Measurements from ENCODE around the gene SLC26A4. TPM values are rescaled to one million over a fixed set of nuclear protein-coding genes. Genes with fewer than 3 reads are reported as not detected.

SLC26A4 gene
- total and polyA plus RNA-seq, 10 of the 15 experiments (the other 5 are each of a cell fraction or from before 2014, with no cell fraction given), result 0.01 to 0.18 (median 0.08) TPM; not detected in 5

DNA sequence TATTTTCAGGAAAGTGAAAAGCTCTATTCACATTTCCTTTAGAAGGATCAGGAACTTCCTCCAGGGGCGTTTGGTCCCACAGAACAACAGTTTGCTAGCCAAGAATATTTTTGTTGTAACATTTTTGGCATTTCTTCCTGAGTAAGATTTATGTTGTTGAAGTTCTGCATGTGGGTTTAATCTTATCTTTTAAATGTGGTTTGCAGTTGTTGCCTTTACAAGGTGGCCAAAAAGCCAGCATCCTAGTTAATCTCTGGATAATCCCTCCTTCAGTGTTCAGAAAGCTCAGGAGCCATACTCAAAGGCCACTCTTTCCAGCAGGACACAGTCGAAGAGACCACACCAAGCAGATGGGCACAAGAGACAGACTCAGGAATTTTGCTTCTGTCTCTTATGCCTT lies 30.0 kb downstream of the SLC26A4 start (continued):
- TF ChIP-seq, protein P1, sequence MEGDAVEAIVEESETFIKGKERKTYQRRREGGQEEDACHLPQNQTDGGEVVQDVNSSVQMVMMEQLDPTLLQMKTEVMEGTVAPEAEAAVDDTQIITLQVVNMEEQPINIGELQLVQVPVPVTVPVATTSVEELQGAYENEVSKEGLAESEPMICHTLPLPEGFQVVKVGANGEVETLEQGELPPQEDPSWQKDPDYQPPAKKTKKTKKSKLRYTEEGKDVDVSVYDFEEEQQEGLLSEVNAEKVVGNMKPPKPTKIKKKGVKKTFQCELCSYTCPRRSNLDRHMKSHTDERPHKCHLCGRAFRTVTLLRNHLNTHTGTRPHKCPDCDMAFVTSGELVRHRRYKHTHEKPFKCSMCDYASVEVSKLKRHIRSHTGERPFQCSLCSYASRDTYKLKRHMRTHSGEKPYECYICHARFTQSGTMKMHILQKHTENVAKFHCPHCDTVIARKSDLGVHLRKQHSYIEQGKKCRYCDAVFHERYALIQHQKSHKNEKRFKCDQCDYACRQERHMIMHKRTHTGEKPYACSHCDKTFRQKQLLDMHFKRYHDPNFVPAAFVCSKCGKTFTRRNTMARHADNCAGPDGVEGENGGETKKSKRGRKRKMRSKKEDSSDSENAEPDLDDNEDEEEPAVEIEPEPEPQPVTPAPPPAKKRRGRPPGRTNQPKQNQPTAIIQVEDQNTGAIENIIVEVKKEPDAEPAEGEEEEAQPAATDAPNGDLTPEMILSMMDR (IDR thresholded peaks at IDR 0.05 in 2 of 3, conservative IDR thresholded peaks at IDR 0.05 in 1 of 3; ENCODE audit: control insufficient read depth in 2 of 3, extremely low read depth in 1 of 3, insufficient read depth in 1 of 3, low read depth in 3 of 3, low read length in 3 of 3), result no peak
- TF ChIP-seq RAD51 (IDR thresholded peaks at IDR 0.05) (no peak), NFYB (IDR thresholded peaks at IDR 0.05; ENCODE audit: insufficient read depth, low read depth, low read length) (no peak), RBBP5 (conservative IDR thresholded peaks at IDR 0.05) (no peak), NFYA (IDR thresholded peaks at IDR 0.05; ENCODE audit: borderline replicate concordance, low read depth, low read length) (no peak)
- TF ChIP-seq, protein P2, sequence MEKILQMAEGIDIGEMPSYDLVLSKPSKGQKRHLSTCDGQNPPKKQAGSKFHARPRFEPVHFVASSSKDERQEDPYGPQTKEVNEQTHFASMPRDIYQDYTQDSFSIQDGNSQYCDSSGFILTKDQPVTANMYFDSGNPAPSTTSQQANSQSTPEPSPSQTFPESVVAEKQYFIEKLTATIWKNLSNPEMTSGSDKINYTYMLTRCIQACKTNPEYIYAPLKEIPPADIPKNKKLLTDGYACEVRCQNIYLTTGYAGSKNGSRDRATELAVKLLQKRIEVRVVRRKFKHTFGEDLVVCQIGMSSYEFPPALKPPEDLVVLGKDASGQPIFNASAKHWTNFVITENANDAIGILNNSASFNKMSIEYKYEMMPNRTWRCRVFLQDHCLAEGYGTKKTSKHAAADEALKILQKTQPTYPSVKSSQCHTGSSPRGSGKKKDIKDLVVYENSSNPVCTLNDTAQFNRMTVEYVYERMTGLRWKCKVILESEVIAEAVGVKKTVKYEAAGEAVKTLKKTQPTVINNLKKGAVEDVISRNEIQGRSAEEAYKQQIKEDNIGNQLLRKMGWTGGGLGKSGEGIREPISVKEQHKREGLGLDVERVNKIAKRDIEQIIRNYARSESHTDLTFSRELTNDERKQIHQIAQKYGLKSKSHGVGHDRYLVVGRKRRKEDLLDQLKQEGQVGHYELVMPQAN (conservative IDR thresholded peaks at IDR 0.05), result no peak
- TF ChIP-seq, protein P3, sequence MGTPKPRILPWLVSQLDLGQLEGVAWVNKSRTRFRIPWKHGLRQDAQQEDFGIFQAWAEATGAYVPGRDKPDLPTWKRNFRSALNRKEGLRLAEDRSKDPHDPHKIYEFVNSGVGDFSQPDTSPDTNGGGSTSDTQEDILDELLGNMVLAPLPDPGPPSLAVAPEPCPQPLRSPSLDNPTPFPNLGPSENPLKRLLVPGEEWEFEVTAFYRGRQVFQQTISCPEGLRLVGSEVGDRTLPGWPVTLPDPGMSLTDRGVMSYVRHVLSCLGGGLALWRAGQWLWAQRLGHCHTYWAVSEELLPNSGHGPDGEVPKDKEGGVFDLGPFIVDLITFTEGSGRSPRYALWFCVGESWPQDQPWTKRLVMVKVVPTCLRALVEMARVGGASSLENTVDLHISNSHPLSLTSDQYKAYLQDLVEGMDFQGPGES (IDR thresholded peaks at IDR 0.05), result no peak
- TF ChIP-seq, protein P4, sequence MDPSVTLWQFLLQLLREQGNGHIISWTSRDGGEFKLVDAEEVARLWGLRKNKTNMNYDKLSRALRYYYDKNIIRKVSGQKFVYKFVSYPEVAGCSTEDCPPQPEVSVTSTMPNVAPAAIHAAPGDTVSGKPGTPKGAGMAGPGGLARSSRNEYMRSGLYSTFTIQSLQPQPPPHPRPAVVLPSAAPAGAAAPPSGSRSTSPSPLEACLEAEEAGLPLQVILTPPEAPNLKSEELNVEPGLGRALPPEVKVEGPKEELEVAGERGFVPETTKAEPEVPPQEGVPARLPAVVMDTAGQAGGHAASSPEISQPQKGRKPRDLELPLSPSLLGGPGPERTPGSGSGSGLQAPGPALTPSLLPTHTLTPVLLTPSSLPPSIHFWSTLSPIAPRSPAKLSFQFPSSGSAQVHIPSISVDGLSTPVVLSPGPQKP (IDR thresholded peaks at IDR 0.05; ENCODE audit: low read depth, low read length), result no peak
